ENCODE data around the gene HYI. TPM values are rescaled to one million over a fixed set of nuclear protein-coding genes. Genes with fewer than 3 reads are reported as not detected.

Gene HYI
- total RNA-seq, 4 donors from 2014 or later: 35.5 to 39.4 (median 38.0) TPM

- intact Hi-C loops (cut with DNase I; ENCODE audit: low total_unique reads): no loop called here
- WGBS, 2 donors: 85 to 95% methylated on average over 2 of the region's 2 CpGs
- no peak for DNase-seq (ENCODE audit: low spot score in 2 of 2)
- H3K4me3 ChIP-seq (ENCODE audit: low read depth, poor library complexity, severe bottlenecking): no peak overlapping the region
- no peak for TF ChIP-seq POLR2A (IDR thresholded peaks at IDR 0.05)
- no peak for TF ChIP-seq CTCF (IDR thresholded peaks at IDR 0.05)
Measured at GRCh38 chr1:43405876-43406234, 47.9 kb downstream of the HYI start.

- TF ChIP-seq CTCF (IDR thresholded peaks at IDR 0.05): no peak
- TF ChIP-seq POLR2A (IDR thresholded peaks at IDR 0.05): no peak
- H3K4me3 ChIP-seq (ENCODE audit: low read depth, poor library complexity, severe bottlenecking): no peak overlapping the region
- no peak for DNase-seq (ENCODE audit: low spot score in 2 of 2)
- WGBS, 2 donors: 79 to 86% methylated on average over 6 of the region's 6 CpGs
- intact Hi-C loops (cut with DNase I; ENCODE audit: low total_unique reads): no loop called here
Measured at GRCh38 chr1:43405219-43405875, 48.4 kb downstream of the HYI start.

- intact Hi-C loops (cut with DNase I; ENCODE audit: low total_unique reads): no loop called here
- no peak for TF ChIP-seq POLR2A (IDR thresholded peaks at IDR 0.05)
- no peak for TF ChIP-seq CTCF (IDR thresholded peaks at IDR 0.05)
- WGBS, 2 donors: 97% methylated on average over 6 of the region's 6 CpGs
- DNase-seq (ENCODE audit: low spot score in 2 of 2): no peak
- H3K4me3 ChIP-seq (ENCODE audit: low read depth, poor library complexity, severe bottlenecking): no peak overlapping the region
Measured at GRCh38 chr1:43404353-43404752, 49.4 kb downstream of the HYI start.

- no peak for TF ChIP-seq CTCF (IDR thresholded peaks at IDR 0.05)
- TF ChIP-seq POLR2A (IDR thresholded peaks at IDR 0.05): no peak
- intact Hi-C loops (cut with DNase I; ENCODE audit: low total_unique reads): no loop called here
- DNase-seq (ENCODE audit: low spot score in 2 of 2): no peak
- 81 to 86% methylated on average over 6 of the region's 6 CpGs for WGBS, 2 donors
- H3K4me3 ChIP-seq (ENCODE audit: low read depth, poor library complexity, severe bottlenecking): no peak overlapping the region
Measured at GRCh38 chr1:43402089-43402865, 51.5 kb downstream of the HYI start.

Small RNA genes lying within 50 kb of the gene (microRNA-seq; reads per million reads assigned to microRNA genes)
- 2.0 to 2.3 reads per million in 2 donors for gene MIR6735 (ENCODE audit: borderline number of aligned reads in 1 of 2, borderline replicate concordance in 2 of 2)

Other genes starting within 250 kb of the HYI start
- gene TMEM125, start 183.9 kb downstream of the HYI start, total RNA-seq: 10 to 100 TPM; 13.6 to 34.5 (median 19.0) TPM
- gene C1orf210, start 168.3 kb downstream of the HYI start, total RNA-seq: 10 to 100 TPM; 16.1 to 28.2 (median 25.4) TPM
- gene TIE1, start 152.9 kb downstream of the HYI start, total RNA-seq: 10 to 100 TPM in 2 of 4 donors, 1 to 10 TPM in 2; 8.8 to 23.3 (median 10.9) TPM
- under 1 TPM in 1 of 4 donors, not detected in 3; 0.15 TPM for gene MPL, start 116.1 kb downstream of the HYI start, total RNA-seq
- 10 to 100 TPM in 1 of 4 donors, 1 to 10 TPM in 3; 2.7 to 12.1 (median 6.5) TPM for gene CDC20, start 95.0 kb downstream of the HYI start, total RNA-seq
- 100 to 1,000 TPM; 359 to 592 (median 401) TPM for gene ELOVL1, start 85.9 kb downstream of the HYI start, total RNA-seq
- gene MED8, start 64.1 kb downstream of the HYI start, total RNA-seq: 10 to 100 TPM; 43.6 to 58.4 (median 50.8) TPM
- gene SZT2, start 64.0 kb downstream of the HYI start, total RNA-seq: 10 to 100 TPM; 33.2 to 75.3 (median 42.0) TPM
- gene PTPRF, start 77.0 kb upstream of the HYI start, total RNA-seq: 100 to 1,000 TPM; 204 to 236 (median 231) TPM
- 10 to 100 TPM; 28.9 to 53.5 (median 37.6) TPM for gene KDM4A, start 196.2 kb upstream of the HYI start, total RNA-seq

All from lower leg skin (tissue), 4 donors.